Measurements from ENCODE around the gene MDM4. TPM values are rescaled to one million over a fixed set of nuclear protein-coding genes. Genes with fewer than 3 reads are reported as not detected.

Gene MDM4
- total and polyA plus RNA-seq, 2 donors (not counting 3 experiments of a cell fraction or from before 2014, with no cell fraction given), result 11.7 to 67.0 TPM

- no peaks in the 10 kb centered on the region for H3K9me3 ChIP-seq (replicated peaks; ENCODE audit: control insufficient read depth, insufficient read depth, low read length)
- H3K27me3 ChIP-seq (ENCODE audit: control insufficient read depth in 2 of 2, insufficient read depth in 2 of 2, low read length in 2 of 2), result no peaks in the 10 kb centered on the region
- H3K9me1 ChIP-seq (replicated peaks; ENCODE audit: control insufficient read depth, extremely low read depth, insufficient read depth, low read length), result no peaks in the 10 kb centered on the region
- no peak overlapping the region for H3K27ac ChIP-seq (ENCODE audit: insufficient read depth, low read depth, low read length)
- dilution Hi-C loops (cut with MboI; ENCODE audit: extremely low pct_ligation_motif_present, low sequenced_read_pairs), result no loop called here
- H4K20me1 ChIP-seq (replicated peaks; ENCODE audit: control insufficient read depth, extremely low read depth, insufficient read depth, low read length), result no peaks in the 10 kb centered on the region
- peaks cover 11% of the 10 kb centered on the region for H3K4me1 ChIP-seq (ENCODE audit: control insufficient read depth, extremely low read depth, insufficient read depth, low read length)
- H3K9ac ChIP-seq (replicated peaks; ENCODE audit: extremely low read depth, insufficient read depth, low read length), result no peak overlapping the region
- no peak overlapping the region for H3K4me2 ChIP-seq (ENCODE audit: insufficient read depth, low read length)
- DNase-seq (ENCODE audit: low read depth, low spot score) (no peak), FAIRE-seq (no peak)
- no TSS peak for BruUV-seq (replicated peaks)
- no peak for TF ChIP-seq JUN (IDR thresholded peaks at IDR 0.05; ENCODE audit: borderline replicate concordance, insufficient read depth, insufficient read length, low read depth)
- TF ChIP-seq GATA2 (IDR thresholded peaks at IDR 0.05; ENCODE audit: insufficient read depth, insufficient read length, low read depth, low read length), result no peak
- no peak for TF ChIP-seq FOS (IDR thresholded peaks at IDR 0.05; ENCODE audit: borderline replicate concordance, insufficient read depth, low read length)
- TF ChIP-seq CTCF (IDR thresholded peaks at IDR 0.05; ENCODE audit: extremely low read depth in 1 of 2, insufficient read depth in 1 of 2, low read depth in 1 of 2, low read length in 2 of 2), result no peak
- H2AFZ ChIP-seq (ENCODE audit: low read depth, low read length), result no peak overlapping the region
- no peak overlapping the region for H3K4me3 ChIP-seq (replicated peaks in 1 of 3; ENCODE audit: insufficient read depth in 1 of 3, low read depth in 1 of 3, low read length in 3 of 3)
- POLR2A ChIA-PET, result no interaction called here
- no peaks in the 10 kb centered on the region for H3K36me3 ChIP-seq (ENCODE audit: control insufficient read depth in 2 of 2, extremely low read depth in 1 of 2, insufficient read depth in 2 of 2, low read length in 2 of 2)
- H3K79me2 ChIP-seq (ENCODE audit: control insufficient read depth, insufficient read depth, low read length), result no peaks in the 10 kb centered on the region
- CTCF ChIA-PET, result interaction anchor here (1.1 to 1.9 kb wide), 4 partner anchors 9 to 215 kb away, joined by 3 to 5 read pairs (median 4); no protein-coding TSS in a partner anchor
- intact Hi-C loops (cut with micrococcal nuclease), result no loop called here
These were observed 76.2 kb downstream of the MDM4 start for GRCh38 chr1:204592246-204592948.

Data from endothelial cell of umbilical vein (primary cell).